ENCODE results near the gene DDX46. TPM values are rescaled to one million over a fixed set of nuclear protein-coding genes. Genes with fewer than 3 reads are reported as not detected.

DDX46 gene
- total and polyA plus RNA-seq, 2 of the 8 experiments (the other 6 are each of a cell fraction or from before 2014, with no cell fraction given), result 22.6 to 110 TPM

DNA sequence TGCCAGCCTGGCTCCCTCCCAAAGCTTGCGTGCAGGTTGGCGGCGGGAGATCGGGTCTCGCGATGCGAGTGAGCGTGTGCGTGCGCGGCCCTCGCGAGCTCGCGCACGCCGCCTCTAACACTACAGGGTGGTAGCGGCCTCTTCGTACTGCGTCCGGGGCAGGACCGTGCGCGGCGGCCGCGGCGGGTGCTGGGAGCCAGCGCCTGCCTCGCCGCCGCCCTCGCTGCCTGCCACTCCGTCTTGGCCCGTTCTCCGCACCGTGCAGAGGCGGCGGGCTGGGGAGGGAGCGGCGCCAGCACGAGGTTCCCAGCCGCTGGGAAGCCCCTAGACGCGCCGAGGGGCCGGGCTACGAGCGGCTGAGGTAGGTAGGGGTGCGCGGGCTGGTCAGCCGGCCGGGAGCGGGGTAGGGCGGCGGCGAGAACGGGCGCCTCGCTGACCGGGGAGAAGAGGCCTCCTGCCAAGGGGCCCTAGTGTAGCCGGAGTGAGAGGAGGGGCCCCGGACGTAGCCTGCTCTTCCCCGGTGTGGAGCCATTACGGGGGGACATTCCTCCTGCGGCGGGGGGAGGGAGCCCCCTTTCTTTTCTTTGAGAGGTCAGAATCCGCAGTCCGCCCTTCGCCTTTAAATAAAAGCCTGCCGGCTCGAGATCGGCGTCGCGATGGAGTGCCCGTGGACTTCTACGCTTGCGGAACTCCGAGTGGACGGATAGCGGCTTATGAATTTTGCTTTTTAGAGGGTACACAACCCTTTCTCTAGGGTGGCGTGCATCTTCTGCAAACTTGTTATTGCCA lies 87.5 kb downstream of the DDX46 start, which contains the start of gene C5orf24 (continued):
- TF ChIP-seq, protein P1, sequence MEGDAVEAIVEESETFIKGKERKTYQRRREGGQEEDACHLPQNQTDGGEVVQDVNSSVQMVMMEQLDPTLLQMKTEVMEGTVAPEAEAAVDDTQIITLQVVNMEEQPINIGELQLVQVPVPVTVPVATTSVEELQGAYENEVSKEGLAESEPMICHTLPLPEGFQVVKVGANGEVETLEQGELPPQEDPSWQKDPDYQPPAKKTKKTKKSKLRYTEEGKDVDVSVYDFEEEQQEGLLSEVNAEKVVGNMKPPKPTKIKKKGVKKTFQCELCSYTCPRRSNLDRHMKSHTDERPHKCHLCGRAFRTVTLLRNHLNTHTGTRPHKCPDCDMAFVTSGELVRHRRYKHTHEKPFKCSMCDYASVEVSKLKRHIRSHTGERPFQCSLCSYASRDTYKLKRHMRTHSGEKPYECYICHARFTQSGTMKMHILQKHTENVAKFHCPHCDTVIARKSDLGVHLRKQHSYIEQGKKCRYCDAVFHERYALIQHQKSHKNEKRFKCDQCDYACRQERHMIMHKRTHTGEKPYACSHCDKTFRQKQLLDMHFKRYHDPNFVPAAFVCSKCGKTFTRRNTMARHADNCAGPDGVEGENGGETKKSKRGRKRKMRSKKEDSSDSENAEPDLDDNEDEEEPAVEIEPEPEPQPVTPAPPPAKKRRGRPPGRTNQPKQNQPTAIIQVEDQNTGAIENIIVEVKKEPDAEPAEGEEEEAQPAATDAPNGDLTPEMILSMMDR (IDR thresholded peaks at IDR 0.05; ENCODE audit: control extremely low read depth in 1 of 3, insufficient read depth in 1 of 3, low read depth in 1 of 3, low read length in 3 of 3), result no peak
- TF ChIP-seq NRF1 (IDR thresholded peaks at IDR 0.05; ENCODE audit: low read depth, low read length) (peak; percentile 57), YY1 (IDR thresholded peaks at IDR 0.05; ENCODE audit: low read depth, low read length) (0 out of 2 replicates have a peak, but pooled peaks have one; percentile 28), NANOG (IDR thresholded peaks at IDR 0.05; ENCODE audit: insufficient read depth, low read depth, low read length, poor library complexity, severe bottlenecking) (no peak), SP4 (IDR thresholded peaks at IDR 0.05; ENCODE audit: low read length) (no peak; the same call in 1 of the 2 replicates), TCF12 (IDR thresholded peaks at IDR 0.05; ENCODE audit: low read depth, low read length) (no peak), RNF2 (IDR thresholded peaks at IDR 0.05; ENCODE audit: borderline replicate concordance, low read depth, low read length, missing control alignments, poor library complexity, severe bottlenecking) (no peak), TAF1 (IDR thresholded peaks at IDR 0.05; ENCODE audit: low read depth, low read length) (peak; percentile 90), PHF8 (conservative IDR thresholded peaks at IDR 0.05; ENCODE audit: low read depth, low read length) (peak; percentile 88), JUND (IDR thresholded peaks at IDR 0.05; ENCODE audit: low read length) (no peak), CEBPB (IDR thresholded peaks at IDR 0.05; ENCODE audit: low read depth, low read length) (no peak), CBX8 (IDR thresholded peaks at IDR 0.05; ENCODE audit: borderline replicate concordance, low read depth, low read length) (no peak), POLR2AphosphoS5 (IDR thresholded peaks at IDR 0.05; ENCODE audit: low read depth, low read length) (no peak; the same call in none of the 2 replicates), BCL11A (IDR thresholded peaks at IDR 0.05; ENCODE audit: low read depth in 2 of 2, low read length in 2 of 2) (no peak), RXRA (IDR thresholded peaks at IDR 0.05; ENCODE audit: insufficient read depth, low read depth, low read length) (no peak), POLR2A (IDR thresholded peaks at IDR 0.05; ENCODE audit: control extremely low read depth in 1 of 2, low read depth in 2 of 2, low read length in 2 of 2) (peak; percentile 82 to 86), TAF7 (optimal IDR thresholded peaks at IDR 0.05; ENCODE audit: borderline replicate concordance, low read depth, low read length) (peak; percentile 82), SIN3A (conservative IDR thresholded peaks at IDR 0.05 in 1 of 2, IDR thresholded peaks at IDR 0.05 in 1 of 2; ENCODE audit: low read depth in 1 of 2, low read length in 2 of 2) (peak in 1 of 2 experiments; percentile 56; a peak in 2 of 4 replicates), GTF2F1 (IDR thresholded peaks at IDR 0.05; ENCODE audit: borderline replicate concordance, low read depth, low read length) (no peak; the same call in 1 of the 2 replicates), KDM5A (IDR thresholded peaks at IDR 0.05; ENCODE audit: low read length) (no peak)
- TF ChIP-seq, protein P2, sequence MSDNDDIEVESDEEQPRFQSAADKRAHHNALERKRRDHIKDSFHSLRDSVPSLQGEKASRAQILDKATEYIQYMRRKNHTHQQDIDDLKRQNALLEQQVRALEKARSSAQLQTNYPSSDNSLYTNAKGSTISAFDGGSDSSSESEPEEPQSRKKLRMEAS (IDR thresholded peaks at IDR 0.05), result peak; percentile 88
